Renal cortex interstitium (tissue), 15 donors: Measurements from ENCODE around the gene OR56A5. TPM values are rescaled to one million over a fixed set of nuclear protein-coding genes. Genes with fewer than 3 reads are reported as not detected.
"Not testable (repeated sequence)": the region's sequence is repeated elsewhere in the genome, so short reads cannot be mapped to it uniquely, and the experiment has no call there.

Source experiments
- DNase-seq, 11 donors: peaks; one replicate each; pipeline ENCODE4 v3.0.0-alpha.2; 2013; ENCODE audit warnings: low read depth in 9 of 11, low spot score in 4 of 11; ENCODE audit errors: extremely low read depth in 1 of 11
- long read RNA-seq, 16 experiments: transcript quantifications; one replicate each; lab custom pipeline, GENCODE V29; 2026
- polyA plus RNA-seq, 3 donors: library from polyadenylated mRNA; unstranded; fragments of 120-200 nt; gene quantifications; one replicate each; pipeline ENCODE4 v1.2.1, GENCODE V29; 2013; ENCODE audit not compliant: insufficient read length in 3 of 3

Gene OR56A5
- not detected for polyA plus RNA-seq
- long read RNA-seq, donor 1 = 0 reads
- long read RNA-seq, donor 2, partial matches to known transcripts = 0 of 1 reads
- long read RNA-seq, donor 2, other reads (novel, unspliced or antisense) = 0 of 1 reads
- long read RNA-seq, donor 3 = 0 reads
- long read RNA-seq, donor 4 = 0 reads
- long read RNA-seq, donor 5 = 0 reads
- long read RNA-seq, donor 6 = 0 reads
- long read RNA-seq, donor 7 = 0 reads
- long read RNA-seq, donor 8 = 0 reads
- long read RNA-seq, donor 9 = 0 reads
- long read RNA-seq, donor 10 = 0 reads
- long read RNA-seq, donor 11 = 0 reads
- long read RNA-seq, donor 12 = 0 reads
- long read RNA-seq, donor 13 = 0 reads
- long read RNA-seq, donor 14 = 0 reads
- long read RNA-seq, donor 15 = 0 reads
- long read RNA-seq, donor 16 = 0 reads

GRCh38 chr11:5968394-5968793 is at the start of gene OR56A5:
OR56A5 (minus strand) TSS chr11:5968494; CDS start chr11:5968494, 0 bp downstream.
- DNase-seq = no peak

GRCh38 chr11:6013042-6013441 is 44.7 kb upstream of the OR56A5 start:
- no peak for DNase-seq

- no peak for DNase-seq
Observed at GRCh38 chr11:6012035-6012668, 43.9 kb upstream of the OR56A5 start.

GRCh38 chr11:6006846-6007245 is 38.6 kb upstream of the OR56A5 start, which contains the start of gene OR56A4:
OR56A4 (minus strand) TSS chr11:6006946; CDS start chr11:6002992, 3,954 bp downstream.
- no peak for DNase-seq

- DNase-seq = no peak
Observed at GRCh38 chr11:6006395-6006794, 38.1 kb upstream of the OR56A5 start.

GRCh38 chr11:6002202-6002699 is 34.0 kb upstream of the OR56A5 start:
- no peak for DNase-seq

- no peak for DNase-seq
Observed at GRCh38 chr11:5994791-5995190, 26.5 kb upstream of the OR56A5 start.

- DNase-seq = no peak
Observed at GRCh38 chr11:5992604-5993251, 24.4 kb upstream of the OR56A5 start.

- no peak for DNase-seq
Observed at GRCh38 chr11:5992150-5992549, 23.9 kb upstream of the OR56A5 start.

- DNase-seq = no peak
Observed at GRCh38 chr11:5989203-5989602, 20.9 kb upstream of the OR56A5 start.

GRCh38 chr11:5986885-5987284 is 18.6 kb upstream of the OR56A5 start, which contains the start of gene OR52L1:
OR52L1 (minus strand) TSS chr11:5986985; CDS start chr11:5986930, 55 bp downstream.
- DNase-seq = no peak

- DNase-seq = no peak
Observed at GRCh38 chr11:5983443-5983842, 15.1 kb upstream of the OR56A5 start.

GRCh38 chr11:5973530-5973929 is 5.2 kb upstream of the OR56A5 start:
- no peak for DNase-seq

- no peak for DNase-seq
Observed at GRCh38 chr11:5967708-5968107, 586 bp downstream of the OR56A5 start.

- no peak for DNase-seq
Observed at GRCh38 chr11:5966958-5967357, 1.3 kb downstream of the OR56A5 start.

- not testable (repeated sequence) for DNase-seq
Observed at GRCh38 chr11:5960704-5961320, 7.5 kb downstream of the OR56A5 start.

- DNase-seq = no peak
Observed at GRCh38 chr11:5955586-5955985, 12.7 kb downstream of the OR56A5 start.

GRCh38 chr11:5941951-5942350 is 26.3 kb downstream of the OR56A5 start, which contains the start of gene OR56A3:
OR56A3 (plus strand) TSS chr11:5942251; CDS start chr11:5947347, 5,096 bp downstream.
- no peak for DNase-seq

- no peak for DNase-seq
Observed at GRCh38 chr11:5940748-5941147, 27.5 kb downstream of the OR56A5 start.
